OCI-LY3 (cell line): ENCODE measurements around the gene BBX.

ENCODE experiments used
- EZH2phosphoT487 ChIP-seq: fragments of 200-600 bp; shearing (Covaris generic); IDR thresholded peaks from 2 replicates; pipeline ENCODE4 v1.6.1; 2018; ENCODE audit warnings: antibody characterized with exemption, mixed run types, low read depth
- TF ChIP-seq, protein P1 (sequence below): fragments of 200-600, 300-600 bp; sonication (generic); IDR thresholded peaks from 2 replicates; pipeline ENCODE4 v1.5.1; 2014; ENCODE audit warnings: antibody characterized with exemption, low read length, low read depth

DNA sequence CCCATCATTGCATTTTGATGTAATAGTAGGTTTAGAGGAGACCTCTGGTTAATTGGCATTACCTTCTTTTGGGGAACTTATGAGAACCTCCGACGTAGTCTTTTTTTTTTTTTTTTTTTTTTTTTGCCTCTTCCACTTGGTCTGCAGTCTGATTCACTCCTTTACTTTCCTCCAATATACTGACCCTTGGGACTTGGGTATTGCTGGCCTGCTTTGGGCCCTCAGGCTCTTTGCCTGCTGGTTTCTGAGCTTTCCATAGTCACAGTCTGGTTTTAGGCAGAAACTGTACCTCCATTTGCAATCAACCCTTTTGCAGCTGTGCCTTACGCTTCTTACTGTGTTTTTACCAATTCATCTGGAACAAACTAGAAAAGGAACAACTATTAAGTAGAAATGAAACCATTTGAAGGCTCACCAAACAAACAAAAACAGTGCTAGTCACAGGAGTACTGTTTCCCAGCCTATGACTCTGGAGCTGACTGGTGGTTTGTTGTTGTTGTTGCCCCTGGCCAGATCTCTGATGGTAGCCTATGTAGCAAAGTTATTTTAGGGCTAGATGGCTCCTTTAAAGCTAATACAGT lies 272.8 kb downstream of the BBX start:
- TF ChIP-seq, protein P1, sequence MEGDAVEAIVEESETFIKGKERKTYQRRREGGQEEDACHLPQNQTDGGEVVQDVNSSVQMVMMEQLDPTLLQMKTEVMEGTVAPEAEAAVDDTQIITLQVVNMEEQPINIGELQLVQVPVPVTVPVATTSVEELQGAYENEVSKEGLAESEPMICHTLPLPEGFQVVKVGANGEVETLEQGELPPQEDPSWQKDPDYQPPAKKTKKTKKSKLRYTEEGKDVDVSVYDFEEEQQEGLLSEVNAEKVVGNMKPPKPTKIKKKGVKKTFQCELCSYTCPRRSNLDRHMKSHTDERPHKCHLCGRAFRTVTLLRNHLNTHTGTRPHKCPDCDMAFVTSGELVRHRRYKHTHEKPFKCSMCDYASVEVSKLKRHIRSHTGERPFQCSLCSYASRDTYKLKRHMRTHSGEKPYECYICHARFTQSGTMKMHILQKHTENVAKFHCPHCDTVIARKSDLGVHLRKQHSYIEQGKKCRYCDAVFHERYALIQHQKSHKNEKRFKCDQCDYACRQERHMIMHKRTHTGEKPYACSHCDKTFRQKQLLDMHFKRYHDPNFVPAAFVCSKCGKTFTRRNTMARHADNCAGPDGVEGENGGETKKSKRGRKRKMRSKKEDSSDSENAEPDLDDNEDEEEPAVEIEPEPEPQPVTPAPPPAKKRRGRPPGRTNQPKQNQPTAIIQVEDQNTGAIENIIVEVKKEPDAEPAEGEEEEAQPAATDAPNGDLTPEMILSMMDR, result no peak
- TF ChIP-seq EZH2phosphoT487, result no peak
